Anterior cingulate cortex (tissue), 58 donors: ENCODE data around the gene GCAT.
"Not testable (repeated sequence)": the region's sequence is repeated elsewhere in the genome, so short reads cannot be mapped to it uniquely, and the experiment has no call there.

Experiments
- DNase-seq, 58 donors: peaks; one replicate each; lab custom pipeline; 2025; lab: John Stamatoyannopoulos, UW

The GCAT gene

DNA sequence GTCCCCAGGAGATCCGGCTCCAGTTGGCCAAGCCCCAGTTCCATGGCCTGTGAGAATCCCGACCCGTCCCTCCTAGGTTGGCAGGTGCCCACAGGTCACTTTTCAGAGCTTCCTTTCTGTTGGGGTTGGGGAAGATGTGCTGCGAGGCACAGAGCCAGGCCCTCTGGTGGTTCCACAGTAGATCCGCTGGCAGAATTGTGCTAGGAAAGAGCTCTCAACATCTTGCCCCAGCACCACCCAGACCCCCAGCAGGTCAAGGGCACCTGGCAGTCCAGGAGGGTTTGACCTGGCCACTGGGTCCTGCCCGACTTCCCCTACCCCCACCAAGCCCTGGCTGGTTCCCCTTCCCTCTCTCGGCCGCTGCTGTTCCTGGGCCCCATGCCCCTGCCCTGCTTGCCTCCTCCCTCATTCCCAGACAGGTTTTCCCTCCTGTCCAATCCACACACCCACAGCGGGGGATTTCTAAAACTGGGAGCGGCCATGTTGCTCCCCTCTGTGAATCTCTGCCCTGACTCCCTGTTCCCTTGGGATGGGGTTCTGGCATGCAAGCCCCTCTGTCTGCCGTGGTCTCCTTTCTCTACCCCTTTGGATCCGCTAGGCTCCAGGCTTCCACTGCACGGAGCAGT is 26.2 kb upstream of the GCAT start:
- DNase-seq, result no peak

DNA sequence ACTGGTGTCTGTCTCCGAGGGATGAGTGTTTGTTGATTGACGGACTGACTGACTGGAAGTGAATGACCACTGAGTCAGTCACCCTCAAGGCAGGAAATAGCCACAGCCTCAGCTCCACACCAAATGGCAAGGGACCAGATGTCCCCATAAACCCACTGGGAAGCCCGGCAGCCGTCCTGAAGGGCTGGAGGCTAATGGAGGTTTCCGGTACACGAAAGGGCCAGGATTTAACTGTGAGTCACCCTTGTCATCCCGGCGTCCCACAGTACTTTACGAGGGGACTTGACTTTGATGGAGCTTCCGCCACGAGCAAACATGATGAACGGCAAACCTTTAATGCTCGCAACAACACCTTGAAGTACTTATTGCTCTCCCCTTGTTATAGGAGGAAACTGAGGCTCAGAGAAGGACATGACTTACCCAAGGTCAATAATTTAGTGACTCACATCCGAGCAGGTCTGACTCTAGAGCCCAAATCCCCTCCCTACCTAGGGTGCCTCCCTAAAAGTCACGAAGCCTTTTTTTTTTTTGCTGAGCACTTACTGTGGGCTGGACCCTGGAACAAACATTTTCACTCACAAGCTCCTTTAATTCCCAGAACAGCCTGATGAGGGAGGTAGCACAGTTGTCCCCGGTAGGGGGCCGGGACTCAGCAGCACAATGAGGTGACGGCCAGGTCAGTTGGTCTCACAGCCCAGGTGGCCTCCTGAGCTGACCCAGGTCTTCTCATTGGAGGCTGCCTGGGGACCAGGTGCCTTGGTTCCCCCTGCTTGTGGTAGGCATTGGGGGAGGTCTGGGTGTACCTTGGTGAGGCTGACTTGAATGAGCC is 25.2 kb upstream of the GCAT start:
- DNase-seq, result no peak

DNA sequence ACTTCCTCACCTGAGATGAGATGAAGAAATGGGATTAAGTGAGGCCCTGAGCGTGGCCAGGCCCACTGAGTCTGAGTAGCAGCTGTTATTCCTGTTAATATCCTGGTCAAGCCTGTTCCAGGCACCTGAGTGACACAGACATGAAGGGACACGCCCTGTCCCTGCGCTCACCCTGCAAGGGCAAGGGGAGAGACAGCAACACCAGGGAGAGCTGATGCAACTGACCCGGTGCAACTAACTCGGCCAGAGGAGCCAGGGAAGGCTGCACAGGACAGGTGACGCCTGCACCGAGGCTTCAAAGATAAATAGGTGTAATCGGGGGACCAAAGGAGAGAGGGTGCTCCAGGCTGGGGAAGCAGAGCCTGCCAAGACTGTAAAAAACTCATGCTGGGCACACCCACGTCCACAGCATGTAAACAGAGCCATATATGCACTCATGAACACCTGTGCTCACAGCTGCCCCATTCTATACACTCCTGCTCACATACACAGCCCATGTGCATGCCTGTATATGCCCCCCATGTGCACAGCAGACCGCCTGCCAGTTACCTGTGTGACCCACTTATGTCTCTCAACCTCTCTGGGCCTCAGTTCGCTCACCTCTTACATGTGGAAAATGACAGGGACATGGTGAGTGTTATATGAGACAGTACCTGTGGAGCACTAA is 22.8 kb upstream of the GCAT start:
- DNase-seq, result no peak

DNA sequence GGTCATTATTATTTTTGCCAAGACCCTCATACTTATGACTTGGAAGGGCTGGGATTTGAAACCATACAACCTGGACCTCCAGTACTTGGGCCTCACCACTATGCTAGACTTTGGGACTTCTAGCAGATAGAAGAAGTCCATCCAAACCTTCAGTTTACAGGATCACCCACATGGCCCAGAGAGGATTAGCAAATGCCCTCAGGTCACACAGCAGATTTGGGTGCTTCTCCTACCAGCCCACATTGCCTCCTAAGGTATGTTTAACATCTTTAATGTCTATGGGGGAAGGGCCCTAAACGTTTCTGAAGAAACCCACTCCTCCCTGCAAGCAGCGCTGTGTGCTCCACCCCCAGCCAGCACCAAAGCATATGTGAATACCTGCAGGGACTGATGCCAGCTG is 17.5 kb upstream of the GCAT start:
- no peak for DNase-seq

DNA sequence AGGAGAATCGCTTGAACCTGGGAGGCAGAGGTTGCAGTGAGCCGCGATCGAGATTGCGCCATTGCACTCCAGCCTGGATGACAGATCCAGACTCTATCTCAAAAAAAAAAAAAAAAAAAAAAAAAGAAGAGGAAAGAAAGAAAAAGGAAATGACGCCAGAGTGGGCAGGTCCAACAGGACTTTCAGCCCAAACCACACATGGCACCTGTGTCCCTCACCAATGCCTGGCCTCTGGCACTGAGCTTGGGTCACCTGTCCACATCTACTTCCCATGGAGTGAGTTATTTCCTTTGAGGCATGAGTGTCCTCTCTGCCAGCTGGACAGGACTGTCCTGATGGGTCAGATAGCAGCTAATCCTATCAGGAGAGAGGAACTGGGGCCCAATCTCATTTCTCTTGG is 15.2 kb upstream of the GCAT start:
- no peak for DNase-seq

DNA sequence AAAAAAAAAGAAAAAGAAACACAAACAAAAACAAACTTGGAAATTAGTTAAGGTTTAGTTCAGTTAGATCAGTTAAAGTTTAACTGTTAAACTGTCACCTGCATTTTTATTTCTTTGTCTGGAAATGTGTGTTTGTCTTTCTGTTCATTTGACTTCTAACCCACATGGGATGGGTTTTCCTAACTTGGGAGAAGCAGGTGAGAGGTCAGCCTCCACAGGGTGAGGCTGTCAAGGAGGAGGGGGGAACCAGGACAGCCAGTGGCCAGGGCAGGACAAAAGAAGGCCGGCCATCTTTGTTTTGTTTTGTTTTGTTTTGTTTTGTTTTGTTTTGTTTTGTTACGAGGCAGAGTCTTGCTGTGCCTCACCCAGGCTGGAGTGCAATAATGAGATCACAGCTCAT is 13.4 kb upstream of the GCAT start:
- no peak for DNase-seq

DNA sequence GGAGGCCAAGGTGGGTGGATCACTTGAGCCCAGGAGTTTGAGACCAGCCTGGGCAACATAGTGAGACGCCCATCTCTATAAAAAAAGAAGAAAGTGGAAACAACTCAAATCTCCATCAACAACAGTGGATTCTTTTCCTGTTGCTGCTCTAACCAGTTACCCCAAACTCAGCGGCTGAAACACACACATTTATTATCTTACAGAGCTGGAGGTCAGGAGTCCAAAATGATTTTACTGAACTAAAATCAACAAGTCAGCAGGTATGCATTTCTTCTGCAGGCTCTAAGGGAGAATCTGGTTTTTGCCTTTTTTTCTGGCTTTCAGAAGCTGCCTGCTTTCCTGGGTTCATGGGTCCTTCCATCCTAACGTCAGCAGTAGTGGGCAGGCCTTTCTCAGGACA is 11.7 kb upstream of the GCAT start:
- no peak for DNase-seq

DNA sequence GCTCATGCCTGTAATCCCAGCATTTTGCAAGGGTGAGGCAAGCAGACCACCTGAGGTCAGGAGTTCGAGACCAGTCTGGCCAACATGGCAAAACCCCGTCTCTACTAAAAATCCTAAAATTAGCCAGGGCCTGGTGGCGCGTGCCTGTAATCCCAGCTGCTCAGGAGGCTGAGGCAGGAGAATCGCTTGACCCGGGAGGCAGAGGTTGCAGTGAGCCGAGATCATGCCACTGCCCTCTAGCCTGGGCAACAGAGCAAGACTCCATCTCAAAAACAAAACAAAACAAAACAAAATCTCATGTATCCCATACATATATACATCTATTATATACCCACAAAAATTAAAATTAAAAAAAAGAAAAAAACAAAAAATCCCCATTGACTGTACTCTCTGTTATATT is 10.5 kb upstream of the GCAT start:
- DNase-seq, result not testable (repeated sequence)

DNA sequence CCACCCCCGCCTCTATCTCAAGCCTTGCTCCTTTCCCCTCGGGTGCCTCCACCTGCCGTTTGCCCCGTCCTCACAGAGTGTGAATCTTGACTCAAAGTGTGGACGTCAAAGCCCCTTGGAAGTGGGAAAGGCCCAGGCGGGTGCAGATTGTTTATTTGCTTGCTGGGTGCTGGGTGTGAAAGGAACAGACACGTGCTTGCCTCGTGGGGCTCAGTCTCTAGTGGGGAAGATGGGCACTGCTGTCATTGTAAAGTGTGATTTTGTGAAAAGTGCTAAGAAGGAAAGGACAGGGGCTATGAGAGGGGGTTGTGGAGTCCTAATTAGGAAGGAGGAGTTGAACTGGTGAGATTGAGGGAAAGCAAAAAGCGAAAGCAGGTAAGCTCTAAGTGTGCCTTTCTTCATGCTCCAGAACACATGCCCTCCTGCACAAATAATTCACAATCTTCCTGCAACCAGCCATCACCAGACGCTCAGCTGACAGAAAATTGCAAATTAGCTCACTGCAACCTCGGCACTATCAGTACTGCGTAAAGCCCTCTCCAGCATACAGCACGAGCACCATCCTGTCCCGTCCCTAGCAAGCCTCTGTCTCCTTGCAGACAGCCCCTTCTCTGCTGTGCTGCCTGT is 9.7 kb upstream of the GCAT start:
- no peak for DNase-seq

DNA sequence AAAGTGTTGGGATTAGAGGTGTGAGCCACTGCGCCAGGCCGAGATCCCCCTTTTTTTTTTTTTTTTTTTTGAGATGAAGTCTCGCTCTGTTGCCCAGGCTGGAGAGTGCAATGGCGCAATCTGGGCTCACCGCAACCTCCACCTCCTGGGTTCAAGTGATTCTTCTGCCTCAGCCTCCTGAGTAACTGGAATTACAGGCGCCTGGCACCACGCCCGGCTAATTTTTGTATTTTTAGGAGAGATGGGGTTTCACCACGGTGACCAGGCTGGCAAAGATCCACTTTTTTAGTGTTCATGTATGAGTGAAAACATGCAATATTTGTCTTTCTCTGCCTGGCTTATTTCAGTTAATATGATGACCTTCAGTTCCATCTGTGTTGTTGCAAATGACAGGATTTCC is 7.8 kb upstream of the GCAT start:
- DNase-seq, result not testable (repeated sequence)

DNA sequence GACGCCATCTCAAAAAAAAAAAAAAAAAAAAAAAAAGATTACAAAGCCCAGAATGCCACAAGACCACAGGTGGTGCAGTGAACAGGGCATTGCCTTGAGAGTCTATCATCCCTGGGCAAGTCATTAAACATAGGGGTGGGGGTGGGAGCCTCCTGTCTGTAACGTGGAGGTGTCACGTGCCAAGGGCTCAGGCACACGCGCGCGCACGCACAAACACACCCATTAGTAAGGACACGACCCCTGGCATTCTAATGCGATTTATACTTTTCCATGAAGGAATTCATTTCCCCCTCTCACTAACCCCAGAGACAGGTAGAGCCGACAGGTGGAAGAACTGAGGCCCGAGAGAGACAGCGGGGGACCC is 5.8 kb upstream of the GCAT start:
- DNase-seq, result peak in 6 of 58 donors; percentile 10 to 47 (median 32)

DNA sequence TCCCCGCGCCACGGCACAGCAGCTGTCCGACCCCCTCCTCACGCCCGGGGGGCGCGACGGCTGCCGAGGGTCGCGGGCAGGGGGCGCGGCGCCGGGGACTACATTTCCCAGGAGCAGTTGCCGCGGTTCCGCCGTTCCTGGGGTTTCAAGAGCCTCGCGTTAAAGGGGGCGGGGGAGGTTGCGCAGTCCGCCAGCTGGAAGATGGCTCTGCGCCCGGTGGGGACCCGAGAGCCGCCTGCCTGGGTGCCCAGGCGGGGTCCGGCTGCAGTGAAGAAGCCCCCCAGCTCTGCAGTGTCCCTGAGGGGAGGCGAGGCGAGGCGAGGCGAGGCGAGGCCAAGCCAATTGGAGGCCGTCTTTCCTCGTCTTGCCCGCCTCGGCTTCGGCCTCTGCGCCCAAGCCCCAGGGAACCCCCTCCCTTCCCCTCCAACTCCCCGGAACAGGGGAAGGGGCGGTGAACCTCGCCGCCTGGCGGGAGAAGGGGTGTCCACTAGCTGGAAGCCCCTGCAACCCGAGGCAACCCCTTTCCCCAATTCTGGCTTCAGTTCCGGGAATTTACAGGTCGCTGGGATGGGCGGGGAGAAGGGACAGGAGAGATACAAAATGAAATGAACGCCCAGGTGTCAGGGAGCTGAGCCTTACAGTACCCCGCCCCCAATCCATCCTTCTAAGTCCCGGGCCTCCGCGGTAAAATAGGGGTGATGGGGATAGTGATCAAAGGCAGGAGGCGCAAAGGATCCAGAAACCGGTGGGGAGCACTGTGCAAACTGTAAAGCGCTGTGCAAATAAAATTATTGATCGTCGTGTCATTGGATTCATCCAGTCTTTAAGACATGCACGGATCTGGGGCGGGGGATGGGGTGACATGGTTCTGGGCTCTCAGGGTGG is 5.2 kb upstream of the GCAT start:
- peak in 53 of 58 donors; percentile 23 to 79 (median 49) for DNase-seq

DNA sequence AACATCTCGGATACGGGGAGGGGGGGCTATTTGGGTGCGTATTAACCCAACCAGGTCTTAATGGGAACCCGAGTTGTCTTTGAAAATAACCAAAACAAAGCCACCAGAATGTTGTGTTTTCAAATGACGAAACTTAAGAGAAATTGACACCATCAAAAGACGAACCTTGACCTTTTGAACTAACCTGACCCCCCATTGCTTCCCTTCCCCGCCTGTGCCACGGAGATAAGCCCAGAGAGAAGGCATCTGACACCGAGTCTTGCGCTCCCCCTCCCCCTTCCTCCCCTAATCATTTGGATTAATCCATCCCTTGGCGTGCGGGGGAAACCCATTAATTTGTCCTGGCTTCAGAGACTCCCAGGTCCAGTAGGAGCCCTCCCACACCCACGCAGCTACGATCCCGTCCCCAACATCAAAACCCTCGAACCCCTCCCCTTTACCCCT is 4.5 kb upstream of the GCAT start:
- no peak for DNase-seq

DNA sequence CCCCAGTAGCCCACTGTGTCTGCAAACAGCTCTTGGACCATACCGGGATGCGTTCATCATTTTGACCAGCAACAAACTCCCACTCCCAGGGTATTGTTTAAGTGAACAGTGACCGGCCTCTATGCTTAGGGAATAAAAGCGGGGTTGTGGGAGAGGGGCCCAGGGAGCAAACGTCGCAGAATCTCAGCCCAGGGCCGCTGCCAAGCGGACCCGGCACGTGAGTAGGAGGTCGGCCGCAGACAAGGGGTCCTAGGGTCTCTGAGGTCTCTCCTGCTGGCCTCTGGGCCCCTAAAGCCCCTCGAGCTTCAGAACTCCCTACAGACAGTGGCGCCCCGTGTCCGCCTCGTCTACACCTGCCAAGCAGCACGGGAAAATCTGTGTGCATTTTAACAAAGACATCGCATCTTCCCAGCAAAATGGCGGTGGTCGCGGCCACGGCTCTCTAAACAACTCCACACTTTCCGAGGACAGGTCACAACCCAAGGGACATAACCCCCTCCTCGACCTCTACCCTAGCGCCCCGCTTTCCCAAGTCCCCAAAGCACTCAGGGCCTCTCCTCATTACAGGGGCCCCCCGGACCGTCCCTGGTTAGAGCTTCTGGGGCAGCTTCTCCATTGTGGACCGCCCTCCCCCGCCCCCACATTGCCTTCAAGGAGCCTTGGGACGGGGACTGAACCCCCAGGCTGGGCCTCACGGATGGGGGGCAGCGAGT is 3.9 kb upstream of the GCAT start:
- DNase-seq, result no peak

DNA sequence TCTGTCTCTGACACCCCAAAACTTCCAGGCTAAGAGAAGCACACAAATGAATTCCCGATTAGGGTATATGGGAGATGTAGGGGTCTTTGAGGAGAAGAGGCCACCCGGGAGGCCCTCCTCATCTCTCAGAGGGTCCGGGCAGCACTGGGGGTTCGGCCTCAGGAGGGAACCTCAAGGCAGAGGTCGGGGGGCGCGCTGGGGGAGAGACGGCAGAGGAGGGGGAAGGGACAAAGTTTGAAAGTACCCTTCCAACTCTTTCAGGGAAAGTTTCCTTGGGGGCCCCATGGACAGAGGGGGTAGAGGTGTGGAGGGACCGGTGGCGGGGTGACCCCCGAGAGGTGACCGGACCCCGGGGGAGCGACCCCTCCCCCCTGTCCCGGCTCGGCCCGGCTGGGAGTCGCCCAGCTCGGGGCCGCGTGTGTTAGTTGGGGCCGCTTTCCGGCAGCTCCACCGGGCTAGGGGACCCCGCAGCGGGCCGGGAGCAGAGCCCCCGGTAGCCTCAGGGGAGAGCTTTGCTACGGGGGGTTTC is 3.3 kb upstream of the GCAT start:
- DNase-seq, result peak in 2 of 58 donors; percentile 24 to 38

DNA sequence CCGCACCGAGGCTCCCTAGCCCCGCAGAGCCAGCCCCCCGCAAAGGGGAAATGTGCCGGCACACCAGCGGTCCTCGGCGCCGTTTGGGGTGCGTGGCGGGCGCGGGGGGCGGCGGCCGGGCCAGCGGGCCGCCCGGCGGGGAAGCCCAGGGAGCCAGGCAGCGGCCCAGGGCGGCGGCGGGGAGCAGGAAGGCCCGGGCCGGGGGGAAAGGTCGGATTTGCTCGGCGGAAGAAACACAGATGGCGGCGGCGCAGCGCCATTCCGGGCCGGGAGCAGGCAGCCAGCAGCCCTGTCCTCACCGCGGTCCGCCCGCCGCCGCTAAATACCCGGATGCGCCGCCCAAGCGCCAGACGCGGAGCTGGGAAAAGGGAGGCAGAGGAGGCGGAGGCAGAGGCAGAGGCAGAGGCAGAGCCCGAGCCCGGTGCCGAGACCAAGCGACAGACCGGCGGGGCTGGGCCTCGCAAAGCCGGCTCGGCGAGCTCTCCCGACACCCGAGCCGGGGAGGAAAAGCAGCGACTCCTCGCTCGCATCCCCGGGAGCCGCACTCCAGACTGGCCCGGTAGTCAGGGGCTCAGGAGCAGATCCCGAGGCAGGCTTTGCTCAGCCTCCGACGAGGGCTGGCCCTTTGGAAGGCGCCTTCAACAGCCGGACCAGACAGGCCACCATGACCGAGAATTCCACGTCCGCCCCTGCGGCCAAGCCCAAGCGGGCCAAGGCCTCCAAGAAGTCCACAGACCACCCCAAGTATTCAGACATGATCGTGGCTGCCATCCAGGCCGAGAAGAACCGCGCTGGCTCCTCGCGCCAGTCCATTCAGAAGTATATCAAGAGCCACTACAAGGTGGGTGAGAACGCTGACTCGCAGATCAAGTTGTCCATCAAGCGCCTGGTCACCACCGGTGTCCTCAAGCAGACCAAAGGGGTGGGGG is 2.6 kb upstream of the GCAT start:
- peak in 57 of 58 donors; percentile 26 to 91 (median 79) for DNase-seq

DNA sequence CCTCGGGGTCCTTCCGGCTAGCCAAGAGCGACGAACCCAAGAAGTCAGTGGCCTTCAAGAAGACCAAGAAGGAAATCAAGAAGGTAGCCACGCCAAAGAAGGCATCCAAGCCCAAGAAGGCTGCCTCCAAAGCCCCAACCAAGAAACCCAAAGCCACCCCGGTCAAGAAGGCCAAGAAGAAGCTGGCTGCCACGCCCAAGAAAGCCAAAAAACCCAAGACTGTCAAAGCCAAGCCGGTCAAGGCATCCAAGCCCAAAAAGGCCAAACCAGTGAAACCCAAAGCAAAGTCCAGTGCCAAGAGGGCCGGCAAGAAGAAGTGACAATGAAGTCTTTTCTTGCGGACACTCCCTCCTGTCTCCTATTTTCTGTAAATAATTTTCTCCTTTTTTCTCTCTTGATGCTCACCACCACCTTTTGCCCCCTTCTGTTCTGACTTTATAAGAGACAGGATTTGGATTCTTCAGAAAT is 1.9 kb upstream of the GCAT start:
- DNase-seq, result no peak
